OCI-LY7 (cell line): ENCODE results near the gene DGKH. TPM values are rescaled to one million over a fixed set of nuclear protein-coding genes. Genes with fewer than 3 reads are reported as not detected.

Experiments
- BruUV-seq: library from RNA; stranded (reverse); fragments of 400-500 nt; replicated peaks from 2 replicates; lab custom pipeline; 2021; lab: Mats Ljungman, UMichigan
- CTCF ChIA-PET: fragments of 300-600 bp; sonication (Branson Sonifier 250); formaldehyde crosslinking; loops from one replicate; lab custom pipeline; 2022; ENCODE audit warnings: antibody characterized with exemption; ENCODE audit not compliant: unreplicated experiment; lab: Charles Lee
- POLR2A ChIA-PET: fragments of 300-600 bp; sonication (Branson Sonifier 250); formaldehyde crosslinking; loops from one replicate; lab custom pipeline; 2022; ENCODE audit warnings: antibody characterized with exemption; lab: Charles Lee
- DNase-seq: peaks from one replicate; pipeline ENCODE4 v3.0.0-alpha.2; 2015; ENCODE audit warnings: low spot score
- H2AFZ ChIP-seq: fragments of 200-600 bp; sonication (generic), shearing (Covaris generic); 2 replicates; pipeline ENCODE4 v1.6.1; 2014; ENCODE audit warnings: mild to moderate bottlenecking, antibody characterized with exemption, low read length, moderate library complexity
- H3K27ac ChIP-seq: fragments of 200-600 bp; sonication (generic); 2 replicates; pipeline ENCODE4 v1.5.1; 2014; ENCODE audit warnings: mixed run types, low read depth, mild to moderate bottlenecking, moderate library complexity, low read length, inconsistent platforms; ENCODE audit not compliant: poor library complexity, severe bottlenecking
- H3K36me3 ChIP-seq: fragments of 200-600 bp; sonication (generic); 2 replicates; pipeline ENCODE4 v1.6.1; 2014; ENCODE audit warnings: mild to moderate bottlenecking, antibody characterized with exemption, low read length, moderate library complexity, mixed read lengths; ENCODE audit not compliant: insufficient read depth
- H3K4me1 ChIP-seq: fragments of 200-600 bp; sonication (generic); 2 replicates; pipeline ENCODE4 v1.5.1; 2014; ENCODE audit warnings: mild to moderate bottlenecking, low read length; ENCODE audit not compliant: insufficient read depth, poor library complexity, severe bottlenecking
- H3K4me2 ChIP-seq: fragments of 200-600 bp; sonication (generic); 2 replicates; pipeline ENCODE4 v1.6.1; 2014; ENCODE audit warnings: mild to moderate bottlenecking, low read length
- H3K4me3 ChIP-seq: fragments of 200-600 bp; sonication (generic); 2 replicates; pipeline ENCODE4 v1.5.1; 2014; ENCODE audit warnings: mild to moderate bottlenecking, low read depth, low read length; ENCODE audit not compliant: poor library complexity, severe bottlenecking
- H3K79me2 ChIP-seq: fragments of 200-600 bp; sonication (generic); 2 replicates; pipeline ENCODE4 v1.6.1; 2016; ENCODE audit warnings: low read depth, mild to moderate bottlenecking, low read length, moderate library complexity, mixed read lengths; ENCODE audit not compliant: insufficient read depth
- H3K9me2 ChIP-seq: fragments of 200-600 bp; sonication (generic); 2 replicates; pipeline ENCODE4 v1.6.1; 2016; ENCODE audit warnings: mild to moderate bottlenecking, low read length, mixed read lengths; ENCODE audit not compliant: insufficient read depth
- H3K9me3 ChIP-seq: fragments of 200-600 bp; sonication (generic); 2 replicates; pipeline ENCODE4 v1.6.1; 2014; ENCODE audit warnings: mild to moderate bottlenecking, mixed run types, low read length, mixed read lengths
- H4K20me1 ChIP-seq: fragments of 200-600 bp; sonication (generic); 2 replicates; pipeline ENCODE4 v1.6.1; 2014; ENCODE audit warnings: mild to moderate bottlenecking, antibody characterized with exemption, low read length, moderate library complexity, mixed read lengths; ENCODE audit not compliant: insufficient read depth
- EZH2phosphoT487 ChIP-seq: fragments of 200-600 bp; sonication (generic); IDR thresholded peaks from 2 replicates; pipeline ENCODE4 v1.6.1; 2018; ENCODE audit warnings: low read depth, borderline replicate concordance, mild to moderate bottlenecking, mixed run types, antibody characterized with exemption, low read length, moderate library complexity, mixed read lengths
- intact Hi-C: fragments of 100-400 bp; cut with micrococcal nuclease; formaldehyde crosslinking; loops from one replicate; pipeline ENCODE4 v1.10.0; 2022; ENCODE audit not compliant: unreplicated experiment
- total RNA-seq, 2 experiments: library from RNA; depleted of rRNA in 1 of 2; stranded (reverse); fragments of >200 nt in 1 of 2; shearing (Covaris generic) in 1 of 2; gene quantifications; 2 replicates each; pipeline ENCODE4 v1.2.3, GENCODE V29; 2014 to 2022
- TF ChIP-seq, protein P1 (sequence below): fragments of 200-600 bp; sonication (generic); conservative IDR thresholded peaks from 2 replicates; pipeline ENCODE4 v1.5.1; 2014; ENCODE audit warnings: mild to moderate bottlenecking, antibody characterized with exemption, low read length, moderate library complexity, mixed read lengths

DGKH gene
- total RNA-seq, 2 experiments from 2014 or later: 6.2 to 16.1 TPM

DNA sequence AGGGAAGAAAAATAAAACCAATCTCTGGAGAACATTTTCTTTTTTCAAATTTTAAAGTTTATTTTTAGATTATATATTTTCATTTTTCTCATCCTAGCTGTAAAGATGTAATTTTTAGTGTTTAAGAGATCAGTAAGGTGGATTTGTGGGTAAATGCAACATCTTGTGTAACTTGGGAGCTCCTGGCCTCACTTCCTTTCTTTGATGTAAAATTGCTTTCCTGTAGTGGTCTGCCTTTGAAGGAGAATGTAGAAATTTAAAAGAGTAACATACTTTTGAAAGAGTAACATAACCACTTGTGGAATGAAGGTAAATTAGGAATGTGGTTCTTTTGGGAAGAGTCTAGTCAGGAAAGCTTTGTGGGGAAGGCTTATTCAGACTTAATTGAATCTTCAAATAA, 127.8 kb downstream of the DGKH start:
- Histone ChIP-seq H3K9me3 (no peaks in the 10 kb centered on the region), H3K4me3 (no peak overlapping the region), H2AFZ (no peak overlapping the region), H3K9me2 (no peaks in the 10 kb centered on the region), H3K4me2 (no peak overlapping the region), H3K79me2 (no peaks in the 10 kb centered on the region), H3K36me3 (no peaks in the 10 kb centered on the region), H4K20me1 (no peaks in the 10 kb centered on the region), H3K4me1 (no peaks in the 10 kb centered on the region), H3K27ac (no peak overlapping the region)
- no peak for DNase-seq
- POLR2A ChIA-PET: interaction anchor here (0.6 kb wide), 1 partner anchor 1294 kb away, joined by 3 read pairs; no protein-coding TSS in a partner anchor
- BruUV-seq: no TSS peak
- CTCF ChIA-PET: no interaction called here
- TF ChIP-seq EZH2phosphoT487: no peak
- TF ChIP-seq, protein P1, sequence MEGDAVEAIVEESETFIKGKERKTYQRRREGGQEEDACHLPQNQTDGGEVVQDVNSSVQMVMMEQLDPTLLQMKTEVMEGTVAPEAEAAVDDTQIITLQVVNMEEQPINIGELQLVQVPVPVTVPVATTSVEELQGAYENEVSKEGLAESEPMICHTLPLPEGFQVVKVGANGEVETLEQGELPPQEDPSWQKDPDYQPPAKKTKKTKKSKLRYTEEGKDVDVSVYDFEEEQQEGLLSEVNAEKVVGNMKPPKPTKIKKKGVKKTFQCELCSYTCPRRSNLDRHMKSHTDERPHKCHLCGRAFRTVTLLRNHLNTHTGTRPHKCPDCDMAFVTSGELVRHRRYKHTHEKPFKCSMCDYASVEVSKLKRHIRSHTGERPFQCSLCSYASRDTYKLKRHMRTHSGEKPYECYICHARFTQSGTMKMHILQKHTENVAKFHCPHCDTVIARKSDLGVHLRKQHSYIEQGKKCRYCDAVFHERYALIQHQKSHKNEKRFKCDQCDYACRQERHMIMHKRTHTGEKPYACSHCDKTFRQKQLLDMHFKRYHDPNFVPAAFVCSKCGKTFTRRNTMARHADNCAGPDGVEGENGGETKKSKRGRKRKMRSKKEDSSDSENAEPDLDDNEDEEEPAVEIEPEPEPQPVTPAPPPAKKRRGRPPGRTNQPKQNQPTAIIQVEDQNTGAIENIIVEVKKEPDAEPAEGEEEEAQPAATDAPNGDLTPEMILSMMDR: no peak
- intact Hi-C loops: no loop called here

- Histone ChIP-seq H3K36me3 (no peaks in the 10 kb centered on the region), H2AFZ (no peak overlapping the region), H3K9me3 (no peaks in the 10 kb centered on the region), H4K20me1 (no peaks in the 10 kb centered on the region), H3K9me2 (no peaks in the 10 kb centered on the region), H3K4me2 (no peak overlapping the region), H3K4me1 (no peaks in the 10 kb centered on the region), H3K27ac (no peak overlapping the region), H3K4me3 (no peak overlapping the region), H3K79me2 (no peaks in the 10 kb centered on the region)
- no peak for DNase-seq
- BruUV-seq: no TSS peak
- TF ChIP-seq, protein P1: no peak
- no peak for TF ChIP-seq EZH2phosphoT487
- intact Hi-C loops: no loop called here
- POLR2A ChIA-PET: no interaction called here
- CTCF ChIA-PET: no interaction called here
Measured at GRCh38 chr13:42177189-42177588, 128.7 kb downstream of the DGKH start.

GRCh38 chr13:42181381-42181953, 133.0 kb downstream of the DGKH start:
- H3K36me3 ChIP-seq: no peaks in the 10 kb centered on the region
- no peaks in the 10 kb centered on the region for H3K79me2 ChIP-seq
- H4K20me1 ChIP-seq: no peaks in the 10 kb centered on the region
- TF ChIP-seq, protein P1: no peak
- TF ChIP-seq EZH2phosphoT487: no peak
- intact Hi-C loops: no loop called here
- H2AFZ ChIP-seq: no peak overlapping the region
- H3K4me3 ChIP-seq: no peak overlapping the region
- no peaks in the 10 kb centered on the region for H3K4me1 ChIP-seq
- no peak overlapping the region for H3K4me2 ChIP-seq
- H3K9me2 ChIP-seq: no peaks in the 10 kb centered on the region
- no peak overlapping the region for H3K27ac ChIP-seq
- no peaks in the 10 kb centered on the region for H3K9me3 ChIP-seq
- BruUV-seq: no TSS peak
- ChIA-PET POLR2A (interaction anchor here (0.7 to 1.7 kb wide), 3 partner anchors 12 to 441 kb away, joined by 4 to 13 read pairs (median 6); no protein-coding TSS in a partner anchor), CTCF (no interaction called here)
- DNase-seq: no peak
